H1 (cell line): ENCODE measurements around the gene TSPEAR. TPM values are rescaled to one million over a fixed set of nuclear protein-coding genes. Genes with fewer than 3 reads are reported as not detected.

Experiments
- CTCF ChIA-PET: fragments of 300-600 bp; sonication (Branson Sonifier 250); formaldehyde crosslinking; loops from one replicate; lab custom pipeline; 2021; ENCODE audit not compliant: partially characterized antibody; lab: Charles Lee
- POLR2A ChIA-PET: fragments of 300-600 bp; sonication (Branson Sonifier 250); formaldehyde crosslinking; loops from one replicate; lab custom pipeline; 2021; ENCODE audit warnings: inconsistent platforms; ENCODE audit not compliant: partially characterized antibody; lab: Charles Lee
- DNase-seq, 2 experiments: peaks; one replicate each; pipeline versions ENCODE4 v3.0.0 to v3.0.0-alpha.2; 2010 to 2022; ENCODE audit warnings: low spot score in 2 of 2, low read depth in 1 of 2, mixed read lengths in 1 of 2
- FAIRE-seq: peaks from 2 replicates; lab custom pipeline; 2011; peaks lifted over from hg19 to GRCh38; lab: Jason Lieb, UNC
- H2AFZ ChIP-seq: 2 replicates; pipeline ENCODE4 v1.8.1; 2012; ENCODE audit warnings: low read length, inconsistent platforms
- H2AK5ac ChIP-seq: 2 replicates; pipeline ENCODE4 v1.6.1; 2013; ENCODE audit warnings: low read depth, low read length
- H2BK120ac ChIP-seq: replicated peaks from 2 replicates; pipeline ENCODE3; 2013; ENCODE audit warnings: low read depth, low read length, inconsistent platforms
- H2BK12ac ChIP-seq: 2 replicates; pipeline ENCODE4 v1.6.1; 2013; ENCODE audit warnings: low read depth, low read length
- H2BK15ac ChIP-seq: 2 replicates; pipeline ENCODE4 v1.6.1; 2013; ENCODE audit warnings: low read length
- H2BK20ac ChIP-seq: 2 replicates; pipeline ENCODE4 v1.6.1; 2013; ENCODE audit warnings: low read length
- H2BK5ac ChIP-seq: 2 replicates; pipeline ENCODE4 v1.6.1; 2013; ENCODE audit warnings: low read depth, low read length
- H3K14ac ChIP-seq: 2 replicates; pipeline ENCODE4 v1.6.1; 2013; ENCODE audit warnings: inconsistent platforms; ENCODE audit not compliant: insufficient read length
- H3K18ac ChIP-seq: 2 replicates; pipeline ENCODE4 v1.6.1; 2013; ENCODE audit warnings: low read length; ENCODE audit errors: extremely low read depth
- H3K23ac ChIP-seq: 2 replicates; pipeline ENCODE4 v1.6.1; 2013; ENCODE audit warnings: inconsistent platforms; ENCODE audit not compliant: insufficient read length
- H3K23me2 ChIP-seq: 2 replicates; pipeline ENCODE4 v1.6.1; 2013; ENCODE audit warnings: low read depth, low read length
- H3K27ac ChIP-seq: 2 replicates; pipeline ENCODE4 v1.6.1; 2011; ENCODE audit warnings: low read depth, low read length, inconsistent platforms
- H3K27me3 ChIP-seq, 4 experiments: replicated peaks in 1 of 4; 1 replicate in 1 of 4; 2 replicates in 3 of 4; pipeline versions ENCODE4 v1.6.1 to v1.8.1; 2011 to 2013; ENCODE audit warnings: low read length in 3 of 4, mild to moderate bottlenecking in 3 of 4, inconsistent platforms in 2 of 4, mixed read lengths in 2 of 4, moderate library complexity in 1 of 4; ENCODE audit not compliant: control insufficient read depth in 3 of 4, insufficient read depth in 3 of 4; ENCODE audit errors: extremely low read depth in 1 of 4
- H3K36me3 ChIP-seq, 4 experiments: 2 replicates each; pipeline versions ENCODE4 v1.6.1 to v1.8.1; 2011 to 2013; ENCODE audit warnings: mild to moderate bottlenecking in 4 of 4, low read length in 3 of 4, moderate library complexity in 2 of 4, control low read depth in 1 of 4, inconsistent platforms in 1 of 4; ENCODE audit not compliant: insufficient read depth in 4 of 4, control insufficient read depth in 2 of 4
- H3K4ac ChIP-seq: replicated peaks from 2 replicates; pipeline ENCODE3; 2013; ENCODE audit warnings: low read length, low read depth, mixed read lengths, inconsistent platforms; ENCODE audit not compliant: insufficient read length
- H3K4me1 ChIP-seq, 4 experiments: replicated peaks in 1 of 4; 1 replicate in 1 of 4; 2 replicates in 3 of 4; pipeline versions ENCODE4 v1.6.1 to v1.8.1; 2011 to 2013; ENCODE audit warnings: low read length in 3 of 4, inconsistent platforms in 2 of 4, mixed read lengths in 1 of 4; ENCODE audit not compliant: insufficient read depth in 4 of 4, control insufficient read depth in 3 of 4
- H3K4me2 ChIP-seq, 2 experiments: 2 replicates each; pipeline versions ENCODE4 v1.6.1 to v1.8.1; 2011 to 2013; ENCODE audit warnings: low read depth in 2 of 2, low read length in 2 of 2, control low read depth in 1 of 2, inconsistent platforms in 1 of 2, mild to moderate bottlenecking in 1 of 2; ENCODE audit not compliant: insufficient read depth in 1 of 2
- H3K4me3 ChIP-seq, 4 experiments: fragments of 200-600, 300-600 bp in 1 of 4; sonication (generic), shearing (Covaris generic), sonication (Bioruptor Twin) in 1 of 4; 2 replicates each; pipeline versions ENCODE4 v1.5.1 to v1.8.1; 2011 to 2016; ENCODE audit warnings: low read length in 4 of 4, low read depth in 3 of 4, control low read depth in 2 of 4, inconsistent platforms in 2 of 4, mild to moderate bottlenecking in 2 of 4, mixed read lengths in 1 of 4, moderate library complexity in 1 of 4; ENCODE audit not compliant: insufficient read depth in 2 of 4; ENCODE audit errors: extremely low read depth in 1 of 4
- H3K56ac ChIP-seq: replicated peaks from 2 replicates; pipeline ENCODE3; 2013; ENCODE audit warnings: low read depth, mild to moderate bottlenecking, mixed read lengths, low read length, inconsistent platforms; ENCODE audit not compliant: insufficient read length
- H3K79me1 ChIP-seq: 2 replicates; pipeline ENCODE4 v1.6.1; 2013; ENCODE audit warnings: low read depth, low read length, control low read depth
- H3K79me2 ChIP-seq, 2 experiments: 2 replicates each; pipeline versions ENCODE4 v1.6.1 to v1.8.1; 2012 to 2013; ENCODE audit warnings: low read length in 2 of 2, mild to moderate bottlenecking in 2 of 2, inconsistent platforms in 1 of 2; ENCODE audit not compliant: insufficient read depth in 2 of 2, control insufficient read depth in 1 of 2
- H3K9ac ChIP-seq, 4 experiments: replicated peaks in 1 of 4; 1 replicate in 1 of 4; 2 replicates in 3 of 4; pipeline versions ENCODE4 v1.6.1 to v1.8.1; 2011 to 2013; ENCODE audit warnings: low read depth in 3 of 4, low read length in 3 of 4, control low read depth in 2 of 4, mild to moderate bottlenecking in 2 of 4, moderate library complexity in 2 of 4, inconsistent platforms in 1 of 4; ENCODE audit errors: extremely low read depth in 1 of 4
- H3K9me3 ChIP-seq, 2 experiments: 2 replicates each; pipeline versions ENCODE4 v1.6.1 to v1.8.1; 2012 to 2013; ENCODE audit warnings: mild to moderate bottlenecking in 2 of 2, moderate library complexity in 2 of 2, control low read depth in 1 of 2, inconsistent platforms in 1 of 2, low read depth in 1 of 2, low read length in 1 of 2, mixed read lengths in 1 of 2; ENCODE audit not compliant: insufficient read depth in 2 of 2
- H4K20me1 ChIP-seq, 2 experiments: replicated peaks in 1 of 2; 2 replicates each; pipeline versions ENCODE3 to v1.8.1; 2011 to 2013; ENCODE audit warnings: inconsistent platforms in 2 of 2, low read length in 2 of 2, mild to moderate bottlenecking in 1 of 2; ENCODE audit not compliant: insufficient read depth in 2 of 2, control insufficient read depth in 1 of 2
- H4K5ac ChIP-seq: 2 replicates; pipeline ENCODE4 v1.6.1; 2013; ENCODE audit warnings: low read length, low read depth, mixed read lengths, inconsistent platforms; ENCODE audit not compliant: insufficient read length
- H4K8ac ChIP-seq: 2 replicates; pipeline ENCODE4 v1.8.0; 2013; ENCODE audit warnings: mild to moderate bottlenecking, moderate library complexity, low read length, inconsistent platforms; ENCODE audit not compliant: insufficient read depth; ENCODE audit errors: extremely low read depth
- H4K91ac ChIP-seq: replicated peaks from 2 replicates; pipeline ENCODE3; 2013; ENCODE audit warnings: low read length, mixed read lengths, inconsistent platforms; ENCODE audit not compliant: insufficient read length
- CEBPB ChIP-seq: IDR thresholded peaks from 2 replicates; pipeline ENCODE4 v1.6.1; 2012; ENCODE audit warnings: low read depth, low read length
- GABPA ChIP-seq: IDR thresholded peaks from 2 replicates; pipeline ENCODE4 v1.6.1; 2011; ENCODE audit warnings: mild to moderate bottlenecking, low read length, moderate library complexity, borderline replicate concordance; ENCODE audit not compliant: insufficient read depth
- HDAC2 ChIP-seq, 2 experiments: fragments of 300-600 bp in 1 of 2; sonication (generic) in 1 of 2; IDR thresholded peaks; 2 replicates each; pipeline ENCODE4 v1.6.1; 2011 to 2012; ENCODE audit warnings: low read depth in 2 of 2, low read length in 2 of 2, mild to moderate bottlenecking in 2 of 2, moderate library complexity in 2 of 2, borderline replicate concordance in 1 of 2, inconsistent platforms in 1 of 2
- HDAC6 ChIP-seq: IDR thresholded peaks from one replicate; pipeline ENCODE4 v1.7.1; 2012; ENCODE audit warnings: low read depth, mild to moderate bottlenecking, inconsistent platforms, low read length, moderate library complexity
- KDM4A ChIP-seq: IDR thresholded peaks from one replicate; pipeline ENCODE4 v1.7.1; 2012; ENCODE audit warnings: low read depth, mild to moderate bottlenecking, moderate library complexity, low read length, inconsistent platforms; ENCODE audit not compliant: severe bottlenecking
- NRF1 ChIP-seq: IDR thresholded peaks from 2 replicates; pipeline ENCODE4 v1.6.1; 2011; ENCODE audit warnings: mild to moderate bottlenecking, low read depth, low read length, improper control_type of control experiment
- RXRA ChIP-seq: IDR thresholded peaks from 2 replicates; pipeline ENCODE4 v1.6.1; 2011; ENCODE audit warnings: low read depth, mild to moderate bottlenecking, low read length, moderate library complexity; ENCODE audit not compliant: insufficient read depth
- SRF ChIP-seq: IDR thresholded peaks from 2 replicates; pipeline ENCODE4 v1.6.1; 2011; ENCODE audit warnings: mild to moderate bottlenecking, low read depth, low read length, moderate library complexity
- TEAD4 ChIP-seq: IDR thresholded peaks from 2 replicates; pipeline ENCODE4 v1.6.1; 2012; ENCODE audit warnings: low read depth, low read length, inconsistent platforms, mixed read lengths
- WGBS, 2 experiments: shearing (Covaris generic) in 1 of 2; methylation state at CpG; one replicate each; pipeline versions ENCODE4 v1.1.6 to v1.1.7; 2013 to 2015; ENCODE audit warnings: low lambda C conversion rate in 2 of 2, mixed read lengths in 2 of 2, inconsistent platforms in 1 of 2, low coverage in 1 of 2, missing lambda C conversion rate in 1 of 2; ENCODE audit not compliant: insufficient replicate concordance in 2 of 2, insufficient coverage in 1 of 2, insufficient read length in 1 of 2; ENCODE audit errors: extremely low coverage in 1 of 2, missing lambda C conversion rate in 1 of 2; 5-methylcytosine and 5-hydroxymethylcytosine counted together
- polyA plus RNA-seq, 7 experiments: library from polyadenylated mRNA; depleted of rRNA in 3 of 7; stranded (reverse) in 5 of 7; unstranded in 2 of 7; fragments of >200 nt in 5 of 7; fragments of 200-250 nt in 2 of 7; gene quantifications; 1 replicate in 5 of 7; 2 replicates in 1 of 7; 4 replicates in 1 of 7; pipeline versions ENCODE4 v1.2.1 to v1.2.3, GENCODE V29; 2011 to 2013; ENCODE audit warnings: missing spikeins in 2 of 7, mixed read lengths in 2 of 7
- total RNA-seq: library from RNA; stranded (reverse); fragmentation: NEBNext Ultra II Directional; extraction: Animal tissue kit (Norgen Biotek cat#: 25700); gene quantifications from 2 replicates; pipeline ENCODE4 v1.2.1, GENCODE V29; 2021
- TF ChIP-seq, protein P1 (sequence below): IDR thresholded peaks from 2 replicates; pipeline ENCODE4 v1.6.1; 2012; ENCODE audit warnings: inconsistent platforms
- TF ChIP-seq, protein P2 (sequence below): IDR thresholded peaks from 2 replicates; pipeline ENCODE4 v1.6.1; 2011; ENCODE audit warnings: low read length, improper control_type of control experiment

TSPEAR gene
- total and polyA plus RNA-seq, 2 of the 8 experiments (the other 6 are each of a cell fraction or from before 2014, with no cell fraction given): 0.58 to 0.89 TPM

DNA sequence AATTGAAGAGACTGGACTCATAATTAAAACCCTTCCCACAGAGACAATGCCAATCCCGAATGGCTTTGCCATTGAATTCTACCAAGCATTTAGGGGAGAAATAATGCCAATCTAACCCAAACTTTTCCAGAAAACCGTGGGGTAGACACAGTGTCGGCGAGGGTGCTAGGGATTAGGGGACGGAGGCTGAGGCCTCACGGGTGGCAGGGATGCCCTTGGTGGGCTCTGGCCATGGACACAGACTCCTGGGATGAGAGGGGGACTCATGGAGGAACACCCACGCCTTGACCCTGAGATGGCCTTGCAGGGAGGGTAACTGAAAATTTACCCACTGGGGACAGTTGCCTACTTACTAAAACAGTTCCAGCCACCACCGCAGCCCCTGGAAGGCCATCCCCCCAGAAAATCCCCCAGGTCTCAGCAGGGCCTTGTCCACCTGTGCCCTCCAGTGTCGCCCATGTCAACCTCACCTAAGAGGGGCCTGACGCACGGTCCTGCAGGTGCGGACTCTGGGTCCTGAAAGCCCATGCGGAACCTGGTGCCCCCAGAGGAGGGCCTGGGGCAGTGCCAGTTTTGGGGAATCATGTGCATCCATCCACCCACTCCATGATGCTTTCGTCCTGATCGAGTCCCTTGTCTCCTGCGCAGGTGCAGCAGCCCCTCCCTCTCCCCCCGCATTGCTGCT lies 132.9 kb downstream of the TSPEAR start:
- H3K9ac ChIP-seq: no peak overlapping the region
- no peak overlapping the region for H2AK5ac ChIP-seq
- POLR2A ChIA-PET: no interaction called here
- peaks cover 0 to 9% of the 10 kb centered on the region in 2 experiments; a peak in 2 of 4 replicates for H3K9me3 ChIP-seq
- no peak overlapping the region for H3K14ac ChIP-seq
- FAIRE-seq (no peak), DNase-seq (no peak)
- H3K36me3 ChIP-seq: no peaks in the 10 kb centered on the region
- no peak overlapping the region for H2BK5ac ChIP-seq
- H3K27me3 ChIP-seq: no peaks in the 10 kb centered on the region; a peak in 1 of 7 replicates
- H4K20me1 ChIP-seq: no peaks in the 10 kb centered on the region
- no peak overlapping the region for H2BK120ac ChIP-seq
- H2BK12ac ChIP-seq: no peak overlapping the region
- H3K4me2 ChIP-seq: no peak overlapping the region
- H3K56ac ChIP-seq: no peak overlapping the region
- no peak overlapping the region for H3K4ac ChIP-seq
- no peaks in the 10 kb centered on the region for H3K23me2 ChIP-seq
- H4K91ac ChIP-seq: no peak overlapping the region
- no peaks in the 10 kb centered on the region for H3K79me1 ChIP-seq
- no peak overlapping the region for H4K5ac ChIP-seq
- no peak overlapping the region for H3K27ac ChIP-seq
- H3K18ac ChIP-seq: no peak overlapping the region
- peaks cover 0 to 8% (median 0%) of the 10 kb centered on the region in 4 experiments; a peak in 1 of 7 replicates for H3K4me1 ChIP-seq
- H2AFZ ChIP-seq: no peak overlapping the region
- H3K4me3 ChIP-seq: no peak overlapping the region
- H2BK15ac ChIP-seq: no peak overlapping the region
- H3K23ac ChIP-seq: no peak overlapping the region
- CTCF ChIA-PET: interaction anchor here (1.2 kb wide), 1 partner anchor 53 kb away, joined by 3 read pairs; no protein-coding TSS in a partner anchor
- WGBS, 2 experiments: 94% methylated on average over 13 of the region's 17 CpGs; no CpG with 5 or more reads in 1 of the 2 experiments
- H2BK20ac ChIP-seq: no peak overlapping the region
- no peaks in the 10 kb centered on the region for H3K79me2 ChIP-seq
- no peak overlapping the region for H4K8ac ChIP-seq
- TF ChIP-seq, protein P1, sequence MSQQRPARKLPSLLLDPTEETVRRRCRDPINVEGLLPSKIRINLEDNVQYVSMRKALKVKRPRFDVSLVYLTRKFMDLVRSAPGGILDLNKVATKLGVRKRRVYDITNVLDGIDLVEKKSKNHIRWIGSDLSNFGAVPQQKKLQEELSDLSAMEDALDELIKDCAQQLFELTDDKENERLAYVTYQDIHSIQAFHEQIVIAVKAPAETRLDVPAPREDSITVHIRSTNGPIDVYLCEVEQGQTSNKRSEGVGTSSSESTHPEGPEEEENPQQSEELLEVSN: no peak
- TF ChIP-seq SRF (no peak), TEAD4 (no peak), HDAC2 (IDR thresholded peaks at IDR 0.05; ENCODE audit: borderline replicate concordance in 1 of 2, low read depth in 2 of 2, low read length in 2 of 2) (no peak), GABPA (no peak), NRF1 (no peak), HDAC6 (no peak), CEBPB (no peak), KDM4A (no peak), RXRA (no peak)
- TF ChIP-seq, protein P2, sequence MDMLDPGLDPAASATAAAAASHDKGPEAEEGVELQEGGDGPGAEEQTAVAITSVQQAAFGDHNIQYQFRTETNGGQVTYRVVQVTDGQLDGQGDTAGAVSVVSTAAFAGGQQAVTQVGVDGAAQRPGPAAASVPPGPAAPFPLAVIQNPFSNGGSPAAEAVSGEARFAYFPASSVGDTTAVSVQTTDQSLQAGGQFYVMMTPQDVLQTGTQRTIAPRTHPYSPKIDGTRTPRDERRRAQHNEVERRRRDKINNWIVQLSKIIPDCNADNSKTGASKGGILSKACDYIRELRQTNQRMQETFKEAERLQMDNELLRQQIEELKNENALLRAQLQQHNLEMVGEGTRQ: no peak
